K562 (cell line): ENCODE results near the gene KRTAP5-6. TPM values are rescaled to one million over a fixed set of nuclear protein-coding genes. Genes with fewer than 3 reads are reported as not detected.

ENCODE experiments used
- MAFG ChIP-seq: fragments of 450-650 bp; conservative IDR thresholded peaks from 2 replicates; pipeline ENCODE4 v1.6.1; 2016; ENCODE audit warnings: missing genetic modification characterization, missing compliant biosample characterization
- NFIC ChIP-seq: fragments of 450-650 bp; IDR thresholded peaks from 2 replicates; pipeline ENCODE4 v1.6.1; 2017; ENCODE audit warnings: mild to moderate bottlenecking, inconsistent platforms
- RAD21 ChIP-seq, 2 experiments: fragments of 250-450 bp in 1 of 2; fragments of 450-650 bp in 1 of 2; sonication (Bioruptor Pico) in 1 of 2; formaldehyde crosslinking in 1 of 2; IDR thresholded peaks in 1 of 2; conservative IDR thresholded peaks in 1 of 2; 2 replicates each; pipeline versions ENCODE4 v1.4.0 to v1.8.0; 2020 to 2022; ENCODE audit warnings: mild to moderate bottlenecking in 2 of 2, moderate library complexity in 1 of 2
- REST ChIP-seq, 2 experiments: fragments of 450-650 bp; formaldehyde crosslinking in 1 of 2; IDR thresholded peaks; 2 replicates each; pipeline versions ENCODE4 v1.4.0 to v1.6.1; 2014 to 2020; ENCODE audit warnings: mild to moderate bottlenecking in 2 of 2, borderline replicate concordance in 1 of 2, low read depth in 1 of 2
- SMC3 ChIP-seq: conservative IDR thresholded peaks from 2 replicates; pipeline ENCODE4 v1.6.1; 2011; ENCODE audit warnings: low read depth, low read length, improper control_type of control experiment; ENCODE audit not compliant: insufficient read depth
- ZNF146 ChIP-seq: IDR thresholded peaks from one replicate; pipeline ENCODE4 v1.6.1; 2018; ENCODE audit warnings: missing compliant biosample characterization; ENCODE audit not compliant: unreplicated experiment
- polyA plus RNA-seq, 8 experiments: library from polyadenylated mRNA; depleted of rRNA in 4 of 8; stranded (reverse) in 5 of 8; unstranded in 3 of 8; fragments of >200 nt; fragmentation: Nextera tagmentation in 2 of 8; fragmentation: Illumina TruSeq in 1 of 8; extraction: Ambion mirVana in 2 of 8; extraction: Trizol in 1 of 8; gene quantifications; 2 replicates each; pipeline versions ENCODE4 v1.2.1 to v1.2.3, GENCODE V29; 2011 to 2014; ENCODE audit warnings: inconsistent platforms in 1 of 8, missing spikeins in 1 of 8
- total RNA-seq, 7 experiments: library from RNA; depleted of rRNA in 6 of 7; stranded (reverse); fragments of >200 nt in 6 of 7; fragmentation: Illumina TruSeq in 2 of 7; extraction: Trizol in 2 of 7; gene quantifications; 2 replicates each; pipeline versions ENCODE4 v1.2.1 to v1.2.3, GENCODE V29; 2011 to 2021; ENCODE audit warnings: low replicate concordance in 1 of 7

KRTAP5-6 gene
- total and polyA plus RNA-seq, 9 of the 15 experiments (the other 6 are each of a cell fraction or from before 2014, with no cell fraction given): not detected

- TF ChIP-seq REST (IDR thresholded peaks at IDR 0.05; ENCODE audit: borderline replicate concordance) (peak; percentile 40; the same call in 1 of the 2 replicates), REST (CRISPR knock-in tag; IDR thresholded peaks at IDR 0.05; ENCODE audit: low read depth) (no peak), SMC3 (0 out of 2 replicates have a peak, but pooled peaks have one; percentile 22), ZNF146 (no peak), RAD21 (CRISPR knock-in tag; conservative IDR thresholded peaks at IDR 0.05 in 1 of 2, IDR thresholded peaks at IDR 0.05 in 1 of 2) (peak; percentile 16 to 60; a peak in 2 of 4 replicates), NFIC (peak; percentile 66), MAFG (tag) (no peak)
Measured at GRCh38 chr11:1706634-1707400, 9.8 kb downstream of the KRTAP5-6 start (continued).
